Measurements from ENCODE around the gene AUH.

DNA sequence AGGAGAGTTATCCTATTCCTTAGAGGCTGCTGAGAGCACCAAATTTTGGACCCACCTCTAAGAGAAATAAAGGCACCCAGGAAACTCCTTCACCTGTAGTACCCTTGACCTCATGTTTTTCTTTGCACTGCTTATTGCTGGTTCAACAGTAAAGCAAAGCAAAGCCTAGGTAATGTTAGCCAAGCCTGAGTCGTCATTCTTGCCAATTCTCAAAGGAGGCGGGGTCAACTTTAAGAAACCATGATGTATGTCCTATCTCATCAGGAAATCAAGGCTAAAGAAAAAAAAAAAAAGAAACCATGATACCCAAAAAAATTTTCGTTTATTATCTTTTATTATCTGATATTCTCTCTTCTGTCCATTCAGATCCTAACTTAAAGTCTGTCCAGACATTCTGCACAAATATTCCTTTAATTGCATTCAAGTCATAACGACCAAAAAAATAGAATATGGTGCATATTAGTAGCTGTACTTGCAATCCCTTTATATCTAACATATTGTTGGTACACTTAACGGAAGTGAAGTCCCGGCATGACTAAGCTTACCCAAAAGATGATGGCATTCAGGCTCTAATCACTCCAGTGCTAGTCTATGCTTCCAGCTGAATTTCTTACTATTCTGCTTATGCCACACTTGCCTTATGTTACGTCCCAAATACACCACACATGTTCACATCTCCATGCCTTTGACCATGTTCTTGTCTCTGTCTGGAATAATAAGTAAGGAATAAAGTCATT lies 1.8 kb downstream of the AUH start:
- TF ChIP-seq, protein P1, sequence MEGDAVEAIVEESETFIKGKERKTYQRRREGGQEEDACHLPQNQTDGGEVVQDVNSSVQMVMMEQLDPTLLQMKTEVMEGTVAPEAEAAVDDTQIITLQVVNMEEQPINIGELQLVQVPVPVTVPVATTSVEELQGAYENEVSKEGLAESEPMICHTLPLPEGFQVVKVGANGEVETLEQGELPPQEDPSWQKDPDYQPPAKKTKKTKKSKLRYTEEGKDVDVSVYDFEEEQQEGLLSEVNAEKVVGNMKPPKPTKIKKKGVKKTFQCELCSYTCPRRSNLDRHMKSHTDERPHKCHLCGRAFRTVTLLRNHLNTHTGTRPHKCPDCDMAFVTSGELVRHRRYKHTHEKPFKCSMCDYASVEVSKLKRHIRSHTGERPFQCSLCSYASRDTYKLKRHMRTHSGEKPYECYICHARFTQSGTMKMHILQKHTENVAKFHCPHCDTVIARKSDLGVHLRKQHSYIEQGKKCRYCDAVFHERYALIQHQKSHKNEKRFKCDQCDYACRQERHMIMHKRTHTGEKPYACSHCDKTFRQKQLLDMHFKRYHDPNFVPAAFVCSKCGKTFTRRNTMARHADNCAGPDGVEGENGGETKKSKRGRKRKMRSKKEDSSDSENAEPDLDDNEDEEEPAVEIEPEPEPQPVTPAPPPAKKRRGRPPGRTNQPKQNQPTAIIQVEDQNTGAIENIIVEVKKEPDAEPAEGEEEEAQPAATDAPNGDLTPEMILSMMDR (IDR thresholded peaks at IDR 0.05) = no peak
- TF ChIP-seq ZFX (IDR thresholded peaks at IDR 0.05; ENCODE audit: borderline replicate concordance) = no peak

All from 22Rv1 (cell line).